Stimulated activated memory B cell treated with anti-CD40 and anti-IgM and Interleukin-4, amounts not matched to agents 10 μg/mL and 1 μg/mL and 100 μg/mL, for 72 hours (primary cell): ENCODE results near the gene LNX1.

Experiments used
- ATAC-seq: fragments of 150-1000 bp; cut with Tn5 transposase; 2 replicates; pipeline ENCODE4 v1.10.0; 2021
- H3K27ac Mint-ChIP-seq: one replicate; pipeline ENCODE4 v1.8.0; 2022; ENCODE audit warnings: mild to moderate bottlenecking, mixed read lengths
- H3K27me3 Mint-ChIP-seq: one replicate; pipeline ENCODE4 v1.8.0; 2022; ENCODE audit warnings: mixed read lengths
- H3K36me3 Mint-ChIP-seq: one replicate; pipeline ENCODE4 v1.8.0; 2022; ENCODE audit warnings: mixed read lengths
- H3K4me1 Mint-ChIP-seq: one replicate; pipeline ENCODE4 v1.8.0; 2022; ENCODE audit warnings: mixed read lengths
- H3K4me3 Mint-ChIP-seq: one replicate; pipeline ENCODE4 v1.8.0; 2022; ENCODE audit warnings: mild to moderate bottlenecking, moderate library complexity, mixed read lengths
- H3K9me3 Mint-ChIP-seq: one replicate; pipeline ENCODE4 v1.8.0; 2022; ENCODE audit warnings: mixed read lengths

LNX1 gene

DNA sequence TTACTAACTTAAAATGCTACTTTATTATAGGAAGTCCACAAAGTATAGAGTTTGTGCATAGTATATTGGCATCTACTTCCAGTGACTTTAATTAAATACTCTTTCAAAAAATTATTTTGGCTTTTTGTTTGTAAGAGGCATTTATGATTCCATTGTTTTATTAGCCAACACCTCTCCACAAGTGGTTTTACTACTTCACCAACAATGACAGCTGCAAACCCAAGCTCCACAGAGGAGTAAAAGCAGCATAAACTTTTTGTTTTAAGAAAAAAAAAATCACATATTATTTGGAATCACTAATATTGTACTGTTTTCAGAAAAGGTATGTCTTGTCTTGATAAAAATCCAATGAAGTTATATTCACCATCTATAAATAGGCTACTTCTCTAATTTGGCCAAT is 125.4 kb downstream of the LNX1 start:
- peaks cover 14% of the 10 kb centered on the region for H3K9me3 Mint-ChIP-seq
- H3K4me3 Mint-ChIP-seq, result no peak overlapping the region
- no peak for ATAC-seq
- peaks cover 22% of the 10 kb centered on the region for H3K36me3 Mint-ChIP-seq
- H3K4me1 Mint-ChIP-seq, result no peaks in the 10 kb centered on the region
- no peak overlapping the region for H3K27ac Mint-ChIP-seq
- no peaks in the 10 kb centered on the region for H3K27me3 Mint-ChIP-seq

DNA sequence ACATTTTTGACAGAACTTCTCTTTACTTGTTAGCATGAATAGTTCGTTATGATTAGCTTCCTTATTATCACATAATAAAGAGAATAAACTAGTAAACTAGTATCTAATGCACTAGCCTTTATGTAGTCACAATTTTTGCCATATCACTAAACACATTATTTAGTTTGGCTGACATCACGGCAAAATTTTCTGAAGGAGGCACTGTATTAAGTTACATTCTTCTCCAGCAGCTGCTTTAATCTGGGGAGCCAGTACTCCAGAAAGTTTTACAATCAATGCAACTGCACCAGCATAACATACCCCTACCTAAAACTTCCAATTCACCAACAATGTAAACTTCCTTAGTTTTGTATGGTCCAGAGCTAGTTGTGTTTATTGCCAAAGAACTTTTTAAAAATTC is 126.0 kb downstream of the LNX1 start:
- H3K9me3 Mint-ChIP-seq, result peaks cover 14% of the 10 kb centered on the region
- H3K4me1 Mint-ChIP-seq, result no peaks in the 10 kb centered on the region
- H3K27ac Mint-ChIP-seq, result no peak overlapping the region
- H3K4me3 Mint-ChIP-seq, result no peak overlapping the region
- no peak for ATAC-seq
- H3K36me3 Mint-ChIP-seq, result peaks cover 26% of the 10 kb centered on the region
- no peaks in the 10 kb centered on the region for H3K27me3 Mint-ChIP-seq

DNA sequence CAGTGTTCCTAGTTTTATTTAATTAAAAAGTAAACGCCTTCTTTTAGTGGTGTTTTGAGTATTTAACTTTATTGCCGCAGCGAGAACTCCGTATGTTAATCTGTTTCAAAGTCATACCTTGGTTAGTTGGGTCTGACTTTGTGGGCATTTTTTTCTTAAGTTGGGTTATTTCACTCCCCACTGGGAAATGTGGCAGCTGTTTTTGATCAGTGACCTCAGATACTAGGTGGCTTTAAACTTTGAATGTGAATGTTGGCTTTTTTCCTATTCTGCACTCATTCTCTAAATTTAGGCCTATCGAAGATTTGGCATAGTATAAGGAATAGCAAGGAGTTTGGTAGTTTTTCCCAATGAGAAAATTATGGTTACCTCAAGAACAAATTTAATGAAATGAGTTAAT is 127.9 kb downstream of the LNX1 start:
- H3K9me3 Mint-ChIP-seq, result peaks cover 8% of the 10 kb centered on the region
- no peak overlapping the region for H3K27ac Mint-ChIP-seq

DNA sequence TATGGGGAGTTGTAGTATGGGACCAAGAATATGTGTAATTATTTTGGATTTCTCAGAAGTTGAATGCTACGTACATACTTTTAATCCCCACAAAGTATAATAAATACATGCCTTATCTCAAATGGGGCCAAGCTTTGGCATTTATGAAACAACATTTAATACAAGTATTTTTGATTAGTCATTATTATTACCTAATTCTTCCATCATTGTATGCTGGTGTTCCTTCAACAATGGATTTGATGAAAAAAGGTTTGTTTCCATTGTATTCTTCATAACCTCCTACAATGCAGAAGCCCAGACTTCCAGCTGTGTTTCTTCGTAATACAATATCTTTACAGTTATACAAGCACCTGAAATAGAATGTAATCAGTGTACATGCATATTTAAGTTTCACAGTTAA is 130.0 kb downstream of the LNX1 start:
- Mint-ChIP-seq H3K4me1 (no peaks in the 10 kb centered on the region), H3K36me3 (peaks cover 38% of the 10 kb centered on the region), H3K4me3 (no peak overlapping the region), H3K9me3 (peaks cover under 1% of the 10 kb centered on the region), H3K27ac (no peak overlapping the region), H3K27me3 (no peaks in the 10 kb centered on the region)
- no peak for ATAC-seq

More for the DNA sequence above, 127.9 kb downstream of the LNX1 start:
- no peak overlapping the region for H3K4me3 Mint-ChIP-seq
- H3K4me1 Mint-ChIP-seq, result no peaks in the 10 kb centered on the region
- H3K36me3 Mint-ChIP-seq, result peaks cover 38% of the 10 kb centered on the region
- no peaks in the 10 kb centered on the region for H3K27me3 Mint-ChIP-seq
- no peak for ATAC-seq

DNA sequence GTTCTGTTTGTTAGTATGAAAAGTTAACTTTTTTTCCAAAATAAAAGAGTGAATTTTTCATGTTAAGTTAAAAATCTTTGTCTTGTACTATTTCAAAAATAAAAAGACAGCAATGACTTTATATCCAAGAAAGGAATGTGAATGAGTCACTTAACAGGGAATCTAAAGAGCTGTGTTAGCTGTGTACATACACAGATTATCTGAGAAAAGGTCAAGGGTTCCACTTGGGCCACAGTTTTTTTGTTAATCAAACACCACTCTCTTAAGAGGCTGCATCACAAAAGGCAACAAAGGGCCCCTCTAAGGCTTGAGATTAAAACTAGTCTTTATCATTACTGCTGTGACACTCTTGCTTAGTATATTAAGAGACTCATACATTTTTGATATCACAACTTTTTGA is 131.7 kb downstream of the LNX1 start:
- H3K4me1 Mint-ChIP-seq, result no peaks in the 10 kb centered on the region
- H3K4me3 Mint-ChIP-seq, result no peak overlapping the region
- H3K9me3 Mint-ChIP-seq, result no peaks in the 10 kb centered on the region
- no peaks in the 10 kb centered on the region for H3K27me3 Mint-ChIP-seq
- no peak overlapping the region for H3K27ac Mint-ChIP-seq
- peaks cover 53% of the 10 kb centered on the region for H3K36me3 Mint-ChIP-seq
- no peak for ATAC-seq

DNA sequence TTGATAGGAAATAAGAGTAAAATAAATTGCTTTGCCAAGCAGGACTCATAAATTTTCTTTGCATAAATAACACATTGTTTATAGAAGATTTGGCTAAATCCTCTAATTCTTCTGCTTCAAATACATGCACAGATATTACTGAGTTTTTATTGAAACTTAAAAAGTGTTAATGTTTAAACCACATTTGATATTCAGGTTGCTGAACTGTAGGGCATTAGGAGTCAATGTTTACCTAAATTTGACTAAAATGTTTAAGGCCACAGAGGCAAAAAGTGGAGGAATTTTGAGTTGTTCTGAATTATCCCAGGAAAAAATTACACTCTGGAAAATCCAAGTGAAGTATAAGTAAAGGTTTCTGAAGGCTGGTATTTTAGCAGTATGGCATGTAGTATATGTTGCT is 135.1 kb downstream of the LNX1 start:
- Mint-ChIP-seq H3K27ac (no peak overlapping the region), H3K4me1 (no peaks in the 10 kb centered on the region), H3K9me3 (no peaks in the 10 kb centered on the region), H3K4me3 (no peak overlapping the region), H3K27me3 (no peaks in the 10 kb centered on the region), H3K36me3 (peaks cover 69% of the 10 kb centered on the region)
- ATAC-seq, result no peak

DNA sequence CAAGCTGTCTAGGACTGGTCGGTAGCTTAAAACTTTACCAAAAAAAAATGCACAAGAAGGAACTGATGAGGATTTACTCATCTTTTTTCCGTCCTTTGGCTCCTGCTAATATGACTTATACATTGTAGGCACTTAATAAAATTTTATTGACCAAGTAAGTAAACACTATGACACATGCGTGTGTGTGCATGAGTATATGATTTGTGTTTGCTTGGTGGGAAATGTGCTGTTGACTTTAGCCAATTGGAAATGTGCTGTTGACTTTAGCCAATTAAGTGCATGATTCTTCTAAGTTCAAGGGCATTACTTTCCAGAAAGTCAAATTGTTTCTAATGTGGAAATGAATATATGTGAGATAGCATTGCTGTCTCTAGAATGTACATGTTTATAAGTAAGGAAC is 135.5 kb downstream of the LNX1 start:
- H3K36me3 Mint-ChIP-seq, result peaks cover 69% of the 10 kb centered on the region
- no peak overlapping the region for H3K27ac Mint-ChIP-seq
- no peaks in the 10 kb centered on the region for H3K27me3 Mint-ChIP-seq
- H3K9me3 Mint-ChIP-seq, result no peaks in the 10 kb centered on the region
- no peak for ATAC-seq
- H3K4me1 Mint-ChIP-seq, result no peaks in the 10 kb centered on the region
- H3K4me3 Mint-ChIP-seq, result no peak overlapping the region

DNA sequence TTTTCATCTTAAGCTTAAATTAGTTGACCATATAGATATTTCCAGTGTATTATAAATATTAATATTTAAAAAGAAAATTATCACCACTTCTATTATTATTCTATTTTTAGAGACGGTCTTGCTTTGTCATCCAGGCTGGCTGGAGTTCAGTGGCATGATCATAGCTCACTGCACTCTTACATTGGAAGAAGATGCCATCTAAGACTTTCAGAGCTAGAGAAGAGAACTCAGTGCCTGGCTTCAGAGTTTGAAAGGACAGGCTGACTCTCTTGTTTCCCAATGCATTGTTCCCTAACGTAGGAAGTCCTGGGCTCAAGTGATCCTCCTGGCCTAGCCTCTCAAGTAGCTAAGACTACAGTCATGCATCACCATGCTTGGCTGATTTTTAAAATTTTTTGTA is 137.9 kb downstream of the LNX1 start:
- Mint-ChIP-seq H3K4me1 (no peaks in the 10 kb centered on the region), H3K36me3 (peaks cover 67% of the 10 kb centered on the region), H3K27me3 (no peaks in the 10 kb centered on the region), H3K27ac (no peak overlapping the region), H3K4me3 (no peak overlapping the region), H3K9me3 (no peaks in the 10 kb centered on the region)
- no peak for ATAC-seq

DNA sequence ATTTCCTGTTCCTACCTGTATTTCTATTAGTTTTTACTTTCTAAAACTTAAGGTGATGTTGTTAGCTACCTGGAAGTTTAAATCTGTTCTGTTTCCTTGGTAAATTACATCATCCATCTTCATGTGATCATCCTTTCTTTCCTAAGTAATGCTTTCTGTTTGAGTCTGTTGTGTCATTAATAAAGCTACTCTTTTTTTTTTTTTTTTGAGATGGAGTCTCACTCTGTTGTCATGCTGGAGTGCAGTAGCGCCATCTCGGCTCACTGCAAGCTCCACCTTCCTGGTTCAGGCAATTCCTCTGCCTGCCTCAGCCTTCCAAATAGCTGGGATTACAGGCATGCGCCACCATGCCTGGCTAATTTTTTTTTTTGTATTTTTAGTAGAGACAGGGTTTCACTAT is 140.5 kb downstream of the LNX1 start:
- Mint-ChIP-seq H3K9me3 (no peaks in the 10 kb centered on the region), H3K27ac (peak overlapping the region; percentile 44), H3K4me3 (no peak overlapping the region), H3K36me3 (peaks cover 74% of the 10 kb centered on the region), H3K4me1 (no peaks in the 10 kb centered on the region), H3K27me3 (no peaks in the 10 kb centered on the region)
- ATAC-seq, result no peak

DNA sequence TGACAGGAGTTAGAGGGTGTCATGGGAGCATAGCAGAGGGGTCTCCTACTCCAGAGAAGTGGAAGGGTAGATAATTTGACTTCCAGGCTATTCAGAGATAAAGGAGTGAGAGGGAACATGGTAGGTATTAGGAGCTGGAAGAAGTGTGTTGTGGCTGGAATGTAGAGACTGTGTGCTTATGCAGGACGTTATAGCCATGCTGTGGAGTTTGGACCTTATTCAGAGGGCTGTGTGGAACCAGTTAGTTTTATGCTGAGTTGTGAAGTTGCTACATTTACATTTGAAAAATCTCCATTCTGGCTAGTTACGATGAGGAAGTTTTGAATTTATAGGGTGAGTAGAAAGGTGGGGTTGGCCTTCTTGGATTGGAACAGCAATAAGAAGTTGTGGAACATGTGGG is 146.3 kb downstream of the LNX1 start:
- Mint-ChIP-seq H3K4me1 (no peaks in the 10 kb centered on the region), H3K36me3 (peaks cover 52% of the 10 kb centered on the region), H3K27me3 (no peaks in the 10 kb centered on the region), H3K27ac (no peak overlapping the region), H3K9me3 (no peaks in the 10 kb centered on the region), H3K4me3 (no peak overlapping the region)
- no peak for ATAC-seq

DNA sequence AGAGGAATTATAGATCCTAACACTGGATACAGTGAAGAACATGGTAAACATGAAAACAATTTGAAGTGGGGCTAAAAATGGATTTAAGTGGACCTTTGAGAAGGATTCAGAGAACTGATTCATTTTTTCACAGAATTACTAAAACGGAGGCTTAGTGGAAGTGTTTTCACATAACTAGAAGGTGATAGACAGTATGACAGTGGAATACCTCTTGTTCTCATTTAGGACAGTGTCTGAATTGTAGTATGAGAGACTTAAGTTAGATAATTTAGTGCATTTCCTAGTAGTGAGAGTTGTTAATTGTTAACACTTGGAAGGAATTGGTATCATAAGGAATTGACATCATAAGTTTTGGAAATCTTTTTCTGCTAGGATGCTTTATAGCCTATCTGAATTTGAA is 149.7 kb downstream of the LNX1 start:
- no peaks in the 10 kb centered on the region for H3K9me3 Mint-ChIP-seq
- no peak overlapping the region for H3K4me3 Mint-ChIP-seq
- ATAC-seq, result no peak
- H3K27me3 Mint-ChIP-seq, result no peaks in the 10 kb centered on the region
- no peak overlapping the region for H3K27ac Mint-ChIP-seq
- no peaks in the 10 kb centered on the region for H3K4me1 Mint-ChIP-seq
- peaks cover 50% of the 10 kb centered on the region for H3K36me3 Mint-ChIP-seq

DNA sequence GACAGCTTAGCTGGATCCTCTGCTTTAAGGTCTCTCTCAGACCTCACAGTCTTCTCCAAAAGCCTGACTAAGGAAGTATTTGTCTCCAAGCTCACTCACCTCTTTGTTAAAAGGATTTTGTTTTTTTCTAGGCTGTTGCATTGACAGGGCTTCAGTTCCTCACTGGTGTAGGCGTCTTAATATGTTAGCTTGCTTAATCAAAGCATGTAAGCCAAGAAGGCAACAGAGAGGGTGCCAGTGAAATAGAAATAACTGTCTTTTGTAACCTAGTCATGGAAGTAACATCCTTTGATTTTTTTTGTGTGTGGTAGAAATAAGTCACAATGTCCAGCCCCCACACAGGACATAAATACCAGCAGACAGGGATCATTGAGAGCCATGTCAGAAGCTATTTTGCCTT is 155.0 kb downstream of the LNX1 start:
- ATAC-seq, result no peak
- H3K9me3 Mint-ChIP-seq, result no peaks in the 10 kb centered on the region
- peaks cover 34% of the 10 kb centered on the region for H3K36me3 Mint-ChIP-seq
- H3K4me3 Mint-ChIP-seq, result no peak overlapping the region
- peaks cover 6% of the 10 kb centered on the region for H3K4me1 Mint-ChIP-seq
- H3K27ac Mint-ChIP-seq, result no peak overlapping the region
- H3K27me3 Mint-ChIP-seq, result no peaks in the 10 kb centered on the region

DNA sequence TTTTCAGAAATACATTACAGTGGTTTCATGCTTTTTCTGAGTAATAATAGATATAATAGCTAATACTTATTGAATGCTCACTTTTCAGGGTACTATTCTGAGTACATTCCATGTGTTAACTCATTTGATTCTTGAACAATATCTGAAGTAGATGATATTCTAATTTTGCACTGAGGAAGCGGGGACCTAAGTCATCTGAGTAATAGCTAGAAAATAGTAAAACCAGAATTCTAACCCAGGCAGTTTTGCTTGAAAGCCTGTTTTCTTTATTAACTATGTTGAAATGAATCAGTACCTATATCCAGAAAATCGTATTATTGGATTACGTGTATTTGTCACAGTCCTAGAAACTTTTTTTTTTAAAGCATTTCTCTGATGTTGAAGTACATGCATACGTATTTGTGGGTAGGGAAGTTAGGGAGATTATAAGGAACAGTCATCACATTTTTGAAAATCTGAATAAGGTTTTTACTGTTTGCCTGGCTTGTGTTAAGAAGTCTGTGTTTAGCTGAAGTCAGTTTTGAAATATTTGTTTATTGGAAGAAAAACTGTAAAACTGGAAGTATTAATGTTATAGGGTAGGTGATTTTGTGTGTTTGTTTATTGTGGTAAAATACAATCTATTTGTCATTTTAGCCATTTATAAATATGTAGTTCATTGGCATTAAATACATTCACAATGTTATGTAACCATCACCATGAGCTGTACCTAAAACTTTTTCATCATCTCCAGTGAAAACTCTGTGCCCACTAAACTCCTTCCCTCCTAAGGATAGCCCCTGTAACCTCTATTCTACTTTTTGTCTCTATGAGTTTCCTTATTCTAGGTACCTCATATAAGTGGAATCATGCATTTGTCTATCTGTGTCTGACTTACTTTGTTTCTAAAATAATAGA is 158.5 kb downstream of the LNX1 start:
- no peaks in the 10 kb centered on the region for H3K27me3 Mint-ChIP-seq
- H3K4me1 Mint-ChIP-seq, result peaks cover 11% of the 10 kb centered on the region
- no peak overlapping the region for H3K27ac Mint-ChIP-seq
- peaks cover 46% of the 10 kb centered on the region for H3K36me3 Mint-ChIP-seq
- no peak for ATAC-seq
- no peaks in the 10 kb centered on the region for H3K9me3 Mint-ChIP-seq
- no peak overlapping the region for H3K4me3 Mint-ChIP-seq

DNA sequence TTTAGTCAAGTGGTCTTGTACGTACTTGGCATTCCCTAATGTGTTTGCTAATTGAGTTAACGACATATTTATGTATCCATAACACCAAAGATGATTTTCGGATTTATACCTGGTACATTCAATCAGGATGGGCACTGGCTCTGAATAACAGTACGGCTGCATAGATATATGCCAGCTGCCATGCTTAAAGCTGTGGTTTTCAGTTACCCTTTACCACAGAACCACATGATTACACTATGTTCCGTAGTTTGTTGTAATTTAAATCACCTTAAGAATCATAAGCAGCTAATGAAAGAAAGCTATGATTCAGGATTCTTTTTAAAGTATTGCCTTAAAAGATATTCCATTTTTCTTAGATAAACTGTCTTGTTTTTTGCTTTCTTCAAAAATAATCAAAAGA is 160.2 kb downstream of the LNX1 start:
- Mint-ChIP-seq H3K36me3 (peaks cover 37% of the 10 kb centered on the region), H3K4me1 (peaks cover 11% of the 10 kb centered on the region), H3K27ac (no peak overlapping the region), H3K4me3 (no peak overlapping the region), H3K27me3 (no peaks in the 10 kb centered on the region), H3K9me3 (no peaks in the 10 kb centered on the region)
- ATAC-seq, result no peak

DNA sequence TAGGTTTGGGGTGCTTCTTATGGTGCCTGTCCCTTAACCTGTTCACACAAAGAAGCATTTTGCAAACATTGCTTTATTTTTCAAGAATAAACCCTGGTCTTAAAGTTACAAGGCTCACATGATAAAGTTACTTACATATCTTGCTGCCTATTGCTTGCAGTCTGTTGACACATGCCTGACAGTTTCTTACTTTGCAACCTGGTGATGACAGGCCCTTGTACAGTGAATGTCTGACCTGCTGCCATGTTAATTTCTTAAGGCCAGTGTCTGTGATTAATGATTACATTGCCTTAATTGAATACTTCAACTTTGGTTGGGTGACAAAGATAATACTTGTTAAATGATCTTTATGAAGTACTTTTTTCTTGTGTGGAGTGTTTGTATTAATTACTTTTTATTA is 163.9 kb downstream of the LNX1 start:
- H3K4me3 Mint-ChIP-seq, result no peak overlapping the region
- no peak for ATAC-seq
- H3K27me3 Mint-ChIP-seq, result no peaks in the 10 kb centered on the region
- peaks cover 20% of the 10 kb centered on the region for H3K4me1 Mint-ChIP-seq
- peaks cover 43% of the 10 kb centered on the region for H3K36me3 Mint-ChIP-seq
- H3K27ac Mint-ChIP-seq, result no peak overlapping the region
- no peaks in the 10 kb centered on the region for H3K9me3 Mint-ChIP-seq

DNA sequence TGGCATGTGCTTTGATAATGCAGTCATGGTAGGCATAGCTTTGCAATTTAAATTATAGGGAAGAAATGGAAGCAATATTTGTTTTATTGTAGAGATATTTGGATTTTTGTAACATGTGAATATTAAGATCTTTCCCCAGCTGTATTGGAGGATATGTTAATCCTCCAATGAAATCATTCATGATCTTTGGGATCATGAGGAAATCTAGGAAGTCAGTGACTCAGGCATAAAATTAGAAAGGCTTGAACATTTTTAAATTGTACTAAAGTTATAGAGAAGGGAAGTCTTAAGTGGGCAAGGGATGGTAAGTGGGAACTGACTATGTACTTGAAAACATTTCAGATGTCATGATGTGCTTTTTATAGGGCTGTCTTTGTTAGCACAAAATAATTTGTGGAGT is 167.0 kb downstream of the LNX1 start:
- Mint-ChIP-seq H3K27ac (no peak overlapping the region), H3K9me3 (no peaks in the 10 kb centered on the region), H3K27me3 (no peaks in the 10 kb centered on the region), H3K4me3 (no peak overlapping the region), H3K4me1 (peaks cover 9% of the 10 kb centered on the region), H3K36me3 (peaks cover 24% of the 10 kb centered on the region)
- ATAC-seq, result no peak
